ENCODE data around the gene TIMM8B. TPM values are rescaled to one million over a fixed set of nuclear protein-coding genes. Genes with fewer than 3 reads are reported as not detected.

The TIMM8B gene
- total RNA-seq, 6 experiments from 2014 or later, result 54.7 to 78.5 (median 64.2) TPM

GRCh38 chr11:112082729-112083128 lies 3.8 kb downstream of the TIMM8B start:
- Mint-ChIP-seq H3K4me1 (ENCODE audit: low read depth) (peaks cover 51% of the 10 kb centered on the region), H3K27ac (peak overlapping the region; percentile 79), H3K4me3 (no peak overlapping the region), H3K27me3 (ENCODE audit: insufficient read depth) (peaks cover 4% of the 10 kb centered on the region), H3K36me3 (ENCODE audit: low read depth) (peaks cover 48% of the 10 kb centered on the region), H3K9me3 (no peaks in the 10 kb centered on the region)
- TF ChIP-seq CTCF (IDR thresholded peaks at IDR 0.05), result no peak
- DNase-seq, result peak; percentile 78

- Mint-ChIP-seq H3K27me3 (ENCODE audit: insufficient read depth) (no peaks in the 10 kb centered on the region), H3K9me3 (no peaks in the 10 kb centered on the region), H3K4me1 (ENCODE audit: low read depth) (peaks cover 34% of the 10 kb centered on the region), H3K36me3 (ENCODE audit: low read depth) (peaks cover 22% of the 10 kb centered on the region), H3K27ac (peak within 1 kb of the TSS; percentile 99), H3K4me3 (peak within 1 kb of the TSS; percentile 98)
- TF ChIP-seq CTCF (IDR thresholded peaks at IDR 0.05), result no peak; the same call in none of the 2 replicates
- peak; percentile 88 for DNase-seq
These were observed 12.4 kb downstream of the TIMM8B start, which contains the start of the genes NKAPD1 and PIH1D2 for GRCh38 chr11:112073941-112074811. TSS of gene NKAPD1 (plus strand) at chr11:112074299. CDS start at chr11:112075575, 1,276 bp downstream. TSS of gene PIH1D2 (minus strand) at chr11:112074017. CDS start at chr11:112073174, 843 bp downstream.

- Mint-ChIP-seq H3K4me1 (ENCODE audit: low read depth) (no peaks in the 10 kb centered on the region), H3K36me3 (ENCODE audit: low read depth) (peaks cover 18% of the 10 kb centered on the region), H3K9me3 (no peaks in the 10 kb centered on the region), H3K4me3 (no peak overlapping the region), H3K27ac (no peak overlapping the region), H3K27me3 (ENCODE audit: insufficient read depth) (no peaks in the 10 kb centered on the region)
- DNase-seq, result no peak
- no peak for TF ChIP-seq CTCF (IDR thresholded peaks at IDR 0.05)
These were observed 23.6 kb downstream of the TIMM8B start for GRCh38 chr11:112062923-112063322.

- TF ChIP-seq CTCF (IDR thresholded peaks at IDR 0.05), result no peak
- H3K4me3 Mint-ChIP-seq, result no peak overlapping the region
- no peaks in the 10 kb centered on the region for H3K27me3 Mint-ChIP-seq (ENCODE audit: insufficient read depth)
- no peak for DNase-seq
- no peak overlapping the region for H3K27ac Mint-ChIP-seq
- no peaks in the 10 kb centered on the region for H3K4me1 Mint-ChIP-seq (ENCODE audit: low read depth)
- H3K36me3 Mint-ChIP-seq (ENCODE audit: low read depth), result peaks cover 24% of the 10 kb centered on the region
- no peaks in the 10 kb centered on the region for H3K9me3 Mint-ChIP-seq
These were observed 28.5 kb downstream of the TIMM8B start for GRCh38 chr11:112058103-112058502.

GRCh38 chr11:112057170-112057569 lies 29.4 kb downstream of the TIMM8B start:
- no peak overlapping the region for H3K4me3 Mint-ChIP-seq
- H3K27ac Mint-ChIP-seq, result no peak overlapping the region
- peaks cover 20% of the 10 kb centered on the region for H3K36me3 Mint-ChIP-seq (ENCODE audit: low read depth)
- no peak for DNase-seq
- no peaks in the 10 kb centered on the region for H3K9me3 Mint-ChIP-seq
- no peaks in the 10 kb centered on the region for H3K27me3 Mint-ChIP-seq (ENCODE audit: insufficient read depth)
- no peaks in the 10 kb centered on the region for H3K4me1 Mint-ChIP-seq (ENCODE audit: low read depth)
- no peak for TF ChIP-seq CTCF (IDR thresholded peaks at IDR 0.05)
